Chondrocyte (in vitro differentiated cells): ENCODE results near the gene CTNND2. TPM values are rescaled to one million over a fixed set of nuclear protein-coding genes. Genes with fewer than 3 reads are reported as not detected.

Experiments used
- DNase-seq: peaks from one replicate; pipeline ENCODE4 v3.0.0; 2021; ENCODE audit warnings: mixed read lengths, low spot score
- H3K27ac Mint-ChIP-seq: one replicate; pipeline ENCODE4 v1.8.0; 2021; ENCODE audit warnings: mild to moderate bottlenecking, moderate library complexity, mixed read lengths; ENCODE audit not compliant: unreplicated experiment
- H3K27me3 Mint-ChIP-seq: 2 replicates; pipeline ENCODE4 v1.8.0; 2021; ENCODE audit warnings: low read depth, mixed read lengths
- H3K36me3 Mint-ChIP-seq: 2 replicates; pipeline ENCODE4 v1.8.0; 2021; ENCODE audit warnings: low read depth, mixed read lengths
- H3K4me1 Mint-ChIP-seq: 2 replicates; pipeline ENCODE4 v1.8.0; 2021; ENCODE audit warnings: low read depth, mild to moderate bottlenecking, mixed read lengths
- H3K4me3 Mint-ChIP-seq: one replicate; pipeline ENCODE4 v1.8.0; 2021; ENCODE audit warnings: mild to moderate bottlenecking, moderate library complexity, mixed read lengths; ENCODE audit not compliant: unreplicated experiment
- H3K9me3 Mint-ChIP-seq: 2 replicates; pipeline ENCODE4 v1.8.0; 2021; ENCODE audit warnings: low read depth, mixed read lengths
- total RNA-seq: library from RNA; stranded (reverse); gene quantifications from 3 replicates; pipeline ENCODE4 v1.2.1, GENCODE V29; 2021
- TF ChIP-seq, protein P1 (sequence below): fragments of 200-600 bp; sonication (generic); IDR thresholded peaks from 2 replicates; pipeline ENCODE4 v1.5.0; 2021; ENCODE audit warnings: antibody characterized with exemption, mild to moderate bottlenecking, moderate library complexity

The CTNND2 gene
- total RNA-seq, 1 donor from 2014 or later: 2.1 TPM

DNA sequence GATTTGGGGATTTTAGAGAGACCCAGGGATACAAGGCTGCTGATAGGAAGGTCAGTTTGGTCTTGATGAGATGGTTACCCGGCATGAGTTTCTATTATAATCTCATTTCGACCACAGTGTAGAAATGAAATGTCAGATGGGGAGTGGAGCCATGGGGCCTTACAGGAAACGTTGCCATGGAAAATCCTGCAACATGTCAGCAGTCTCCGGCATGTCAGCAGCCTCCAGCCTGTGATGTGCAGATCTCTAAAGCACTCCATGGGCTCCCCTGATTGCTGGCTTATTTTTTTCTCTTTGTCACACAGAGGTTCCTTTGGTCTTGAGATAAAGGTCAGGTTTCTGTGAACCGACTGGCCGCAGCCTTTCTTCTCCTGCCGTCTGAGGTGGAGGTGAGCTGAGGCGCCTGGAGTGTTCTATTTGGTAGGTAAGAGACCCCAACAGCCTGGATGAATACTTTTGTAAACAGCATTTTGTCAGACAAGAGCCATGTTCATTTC is 934.5 kb downstream of the CTNND2 start:
- H3K27ac Mint-ChIP-seq: no peak overlapping the region
- TF ChIP-seq, protein P1, sequence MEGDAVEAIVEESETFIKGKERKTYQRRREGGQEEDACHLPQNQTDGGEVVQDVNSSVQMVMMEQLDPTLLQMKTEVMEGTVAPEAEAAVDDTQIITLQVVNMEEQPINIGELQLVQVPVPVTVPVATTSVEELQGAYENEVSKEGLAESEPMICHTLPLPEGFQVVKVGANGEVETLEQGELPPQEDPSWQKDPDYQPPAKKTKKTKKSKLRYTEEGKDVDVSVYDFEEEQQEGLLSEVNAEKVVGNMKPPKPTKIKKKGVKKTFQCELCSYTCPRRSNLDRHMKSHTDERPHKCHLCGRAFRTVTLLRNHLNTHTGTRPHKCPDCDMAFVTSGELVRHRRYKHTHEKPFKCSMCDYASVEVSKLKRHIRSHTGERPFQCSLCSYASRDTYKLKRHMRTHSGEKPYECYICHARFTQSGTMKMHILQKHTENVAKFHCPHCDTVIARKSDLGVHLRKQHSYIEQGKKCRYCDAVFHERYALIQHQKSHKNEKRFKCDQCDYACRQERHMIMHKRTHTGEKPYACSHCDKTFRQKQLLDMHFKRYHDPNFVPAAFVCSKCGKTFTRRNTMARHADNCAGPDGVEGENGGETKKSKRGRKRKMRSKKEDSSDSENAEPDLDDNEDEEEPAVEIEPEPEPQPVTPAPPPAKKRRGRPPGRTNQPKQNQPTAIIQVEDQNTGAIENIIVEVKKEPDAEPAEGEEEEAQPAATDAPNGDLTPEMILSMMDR: no peak
- no peaks in the 10 kb centered on the region for H3K4me1 Mint-ChIP-seq
- H3K4me3 Mint-ChIP-seq: no peak overlapping the region
- no peaks in the 10 kb centered on the region for H3K36me3 Mint-ChIP-seq
- peaks cover 38% of the 10 kb centered on the region for H3K27me3 Mint-ChIP-seq
- H3K9me3 Mint-ChIP-seq: no peaks in the 10 kb centered on the region
- DNase-seq: no peak

DNA sequence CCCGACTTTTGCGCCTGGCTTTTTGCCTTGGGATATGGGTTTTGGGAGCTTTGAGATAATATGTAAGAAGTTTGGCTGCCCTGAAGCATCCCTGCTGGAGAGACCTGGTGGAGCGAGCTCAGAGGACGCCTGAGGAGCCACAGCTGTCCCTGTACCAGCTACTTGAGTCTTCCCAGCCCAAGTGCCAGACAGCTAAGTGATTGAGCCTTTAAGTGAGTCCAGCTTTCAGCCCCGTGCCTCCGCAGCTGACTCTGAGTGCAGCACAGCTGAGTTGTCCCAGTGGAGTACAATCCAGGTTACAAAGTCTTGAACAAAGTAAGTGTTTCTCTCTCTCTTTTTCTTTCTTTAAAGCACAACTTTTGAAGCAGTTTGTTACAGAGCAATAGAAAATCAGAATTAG is 939.4 kb downstream of the CTNND2 start:
- peaks cover 3% of the 10 kb centered on the region for H3K9me3 Mint-ChIP-seq
- H3K27me3 Mint-ChIP-seq: peaks cover 38% of the 10 kb centered on the region

DNA sequence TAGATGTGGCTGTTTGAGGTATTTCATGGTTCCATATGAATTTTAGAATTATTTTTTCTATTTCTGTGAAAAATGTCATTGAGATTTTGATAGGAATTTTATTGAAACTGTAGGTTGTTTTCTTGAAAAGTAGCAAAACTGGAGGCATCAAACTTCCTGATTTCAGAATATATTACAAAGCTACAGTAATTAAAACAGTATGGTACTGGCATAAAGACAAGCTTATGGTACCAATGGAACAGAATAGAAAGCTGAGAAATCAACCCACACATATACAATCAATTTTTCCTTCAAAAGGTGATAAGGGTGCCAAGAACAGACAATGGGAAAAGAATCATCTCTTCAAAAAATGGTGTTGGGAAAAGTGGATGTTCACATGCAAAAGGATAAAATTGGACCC is 945.5 kb downstream of the CTNND2 start:
- Mint-ChIP-seq H3K4me1 (no peaks in the 10 kb centered on the region), H3K9me3 (peaks cover 12% of the 10 kb centered on the region), H3K36me3 (peaks cover 1% of the 10 kb centered on the region), H3K27ac (no peak overlapping the region), H3K27me3 (peaks cover 8% of the 10 kb centered on the region), H3K4me3 (no peak overlapping the region)
- TF ChIP-seq, protein P1: no peak
- no peak for DNase-seq

More for the DNA sequence above, 939.4 kb downstream of the CTNND2 start:
- H3K4me1 Mint-ChIP-seq: no peaks in the 10 kb centered on the region
- no peak overlapping the region for H3K27ac Mint-ChIP-seq
- TF ChIP-seq, protein P1: no peak
- DNase-seq: no peak
- H3K4me3 Mint-ChIP-seq: no peak overlapping the region
- no peaks in the 10 kb centered on the region for H3K36me3 Mint-ChIP-seq

DNA sequence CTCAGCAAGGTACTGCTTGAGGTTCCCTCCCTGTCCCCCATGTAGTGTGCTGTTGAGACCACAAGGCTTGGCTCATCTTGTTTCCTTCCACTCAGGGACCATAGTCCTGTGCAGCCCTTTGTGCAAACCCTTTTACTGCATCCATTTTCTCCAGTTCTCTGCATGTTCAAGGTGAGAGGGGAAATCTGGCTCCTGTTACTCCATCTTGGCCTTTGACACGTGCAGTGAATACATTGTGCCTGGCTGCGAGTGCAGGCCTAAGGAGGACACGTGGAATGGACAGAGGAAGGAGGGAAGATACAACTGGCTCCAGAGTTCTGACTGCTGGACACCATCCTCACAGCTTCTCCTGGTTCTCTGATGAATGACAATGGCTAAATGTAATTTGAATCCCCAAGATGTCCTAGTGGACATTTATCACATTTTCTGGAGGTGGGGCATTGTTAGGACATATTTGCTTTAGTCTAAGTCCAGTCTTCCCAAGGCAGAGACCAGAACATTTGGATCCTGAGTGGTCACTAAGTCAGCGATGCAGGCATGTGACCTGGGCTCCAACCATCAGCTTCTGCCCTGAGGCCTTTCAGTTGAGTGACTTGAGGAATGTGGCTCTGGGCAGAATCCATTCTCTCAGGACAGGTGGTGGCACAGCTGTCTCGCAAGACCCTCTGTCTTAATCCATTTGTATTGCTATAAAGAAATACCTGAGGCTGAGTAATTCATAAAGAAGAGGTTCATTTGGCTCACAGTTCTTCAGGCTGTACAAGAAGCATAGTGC is 954.2 kb downstream of the CTNND2 start:
- H3K36me3 Mint-ChIP-seq: no peaks in the 10 kb centered on the region
- H3K27ac Mint-ChIP-seq: no peak overlapping the region
- TF ChIP-seq, protein P1: no peak
- peaks cover 10% of the 10 kb centered on the region for H3K27me3 Mint-ChIP-seq
- no peak for DNase-seq
- H3K4me3 Mint-ChIP-seq: no peak overlapping the region
- no peaks in the 10 kb centered on the region for H3K4me1 Mint-ChIP-seq
- H3K9me3 Mint-ChIP-seq: peaks cover 4% of the 10 kb centered on the region

GRCh38 chr5:10946050-10946449 is 958.2 kb downstream of the CTNND2 start:
- H3K4me3 Mint-ChIP-seq: no peak overlapping the region
- no peak for DNase-seq
- no peaks in the 10 kb centered on the region for H3K36me3 Mint-ChIP-seq
- H3K4me1 Mint-ChIP-seq: no peaks in the 10 kb centered on the region
- H3K9me3 Mint-ChIP-seq: no peaks in the 10 kb centered on the region
- no peak overlapping the region for H3K27ac Mint-ChIP-seq
- peaks cover 28% of the 10 kb centered on the region for H3K27me3 Mint-ChIP-seq
- TF ChIP-seq, protein P1: no peak
